Cerebellar nuclear complex (tissue), 1 donor: ENCODE results near the gene SHC2.
"Not testable (repeated sequence)": the region's sequence is repeated elsewhere in the genome, so short reads cannot be mapped to it uniquely, and the experiment has no call there.

ENCODE experiments used
- DNase-seq, 2 experiments: peaks; one replicate each; lab custom pipeline; 2025; lab: John Stamatoyannopoulos, UW

SHC2 gene

DNA sequence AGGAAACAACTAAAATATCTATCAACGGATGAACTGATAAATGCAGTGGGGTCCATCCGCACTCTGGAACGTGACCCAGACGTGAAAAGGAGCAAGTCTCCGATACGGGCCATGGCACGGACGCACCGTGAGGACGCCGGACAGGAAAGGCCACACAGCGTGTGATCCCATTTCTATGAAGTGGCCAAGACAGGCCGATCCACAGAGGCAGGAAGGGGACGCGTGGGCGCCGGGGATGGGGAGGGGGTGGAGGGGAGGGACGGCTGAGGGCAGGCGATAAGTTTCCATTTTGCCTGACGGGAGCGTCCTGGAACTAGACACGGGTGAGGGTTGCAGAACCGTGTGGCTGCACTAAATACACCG is 13.8 kb downstream of the SHC2 start:
- no peak for DNase-seq

DNA sequence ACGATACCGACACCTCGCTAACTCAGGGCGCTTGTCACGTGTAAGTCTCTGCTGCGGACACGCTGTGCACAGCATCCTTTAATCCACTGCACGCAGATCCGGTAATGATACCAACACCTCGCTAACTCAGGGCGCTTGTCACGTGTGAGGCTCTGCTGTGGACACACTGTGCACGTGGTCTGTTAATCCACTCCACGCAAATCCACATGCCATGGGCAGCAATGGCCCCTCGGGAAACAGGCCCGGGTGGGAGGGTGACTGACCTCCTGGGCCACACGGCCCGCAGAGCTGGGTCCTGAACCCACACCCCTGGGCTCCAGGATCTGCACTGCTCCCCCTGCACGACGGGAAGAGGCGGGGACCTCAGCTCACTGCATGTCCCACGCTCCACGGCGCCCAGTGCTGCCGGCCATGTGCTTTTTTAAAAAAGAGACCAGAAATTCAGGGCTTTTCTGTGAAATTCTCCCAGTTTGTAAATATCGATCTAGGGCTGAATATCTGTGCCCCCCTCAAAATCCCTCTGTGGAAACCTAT is 16.1 kb downstream of the SHC2 start:
- DNase-seq: no peak

GRCh38 chr19:443005-443404 is 17.8 kb downstream of the SHC2 start:
- no peak for DNase-seq

DNA sequence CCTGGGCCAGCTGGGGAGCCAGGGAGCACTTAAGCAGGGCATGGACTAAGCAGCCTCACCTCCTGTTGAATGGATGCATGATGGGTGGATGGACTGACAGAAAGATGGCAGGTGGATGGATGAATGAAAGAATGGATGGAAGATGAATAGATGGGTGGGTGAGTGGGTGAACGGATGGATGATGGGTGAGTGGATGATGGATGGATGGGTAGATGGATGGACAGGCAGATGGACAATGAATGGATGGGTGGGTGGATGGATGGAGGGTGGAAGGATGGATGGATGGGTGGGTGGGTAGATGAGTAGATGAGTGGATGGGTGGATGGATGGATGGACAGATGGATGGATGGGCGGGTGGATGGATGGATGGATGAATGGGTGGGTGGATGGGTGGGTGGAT is 18.7 kb downstream of the SHC2 start:
- no peak for DNase-seq

DNA sequence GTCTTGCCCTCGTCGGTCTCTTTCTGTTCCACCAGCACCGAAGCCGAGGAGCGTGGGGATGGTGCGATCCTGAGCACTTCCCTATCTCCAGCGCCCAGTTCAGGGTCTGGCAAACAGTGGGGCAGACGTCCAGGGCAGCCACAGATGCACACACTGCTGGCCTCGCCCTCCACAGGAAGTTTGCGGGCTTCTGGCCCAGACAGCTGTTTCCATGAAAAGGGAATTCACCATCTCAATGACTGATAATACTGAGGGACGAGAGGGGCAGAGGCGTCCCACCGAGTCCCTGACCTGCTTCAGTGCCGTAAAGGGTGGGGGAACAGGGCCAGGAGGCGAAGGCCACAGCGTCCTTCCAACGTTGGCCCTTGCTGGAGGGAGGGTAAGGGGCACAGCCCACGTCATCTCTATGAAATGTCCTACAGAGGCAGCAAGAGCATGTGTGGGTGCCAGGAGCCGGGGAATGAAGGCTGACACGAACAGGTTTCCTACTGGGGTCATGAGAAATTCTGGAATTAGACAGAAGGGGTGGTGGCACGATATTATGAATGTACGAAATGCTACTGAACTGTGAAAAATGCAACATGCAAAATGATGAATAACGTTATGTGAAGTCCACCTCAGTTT is 19.5 kb downstream of the SHC2 start:
- DNase-seq: no peak

GRCh38 chr19:440391-441212 is 20.2 kb downstream of the SHC2 start:
- DNase-seq: no peak

GRCh38 chr19:439167-439900 is 21.5 kb downstream of the SHC2 start:
- no peak for DNase-seq

- DNase-seq: no peak
Measured at GRCh38 chr19:438416-438958, 22.3 kb downstream of the SHC2 start.

- no peak for DNase-seq
Measured at GRCh38 chr19:437041-437440, 23.8 kb downstream of the SHC2 start.

DNA sequence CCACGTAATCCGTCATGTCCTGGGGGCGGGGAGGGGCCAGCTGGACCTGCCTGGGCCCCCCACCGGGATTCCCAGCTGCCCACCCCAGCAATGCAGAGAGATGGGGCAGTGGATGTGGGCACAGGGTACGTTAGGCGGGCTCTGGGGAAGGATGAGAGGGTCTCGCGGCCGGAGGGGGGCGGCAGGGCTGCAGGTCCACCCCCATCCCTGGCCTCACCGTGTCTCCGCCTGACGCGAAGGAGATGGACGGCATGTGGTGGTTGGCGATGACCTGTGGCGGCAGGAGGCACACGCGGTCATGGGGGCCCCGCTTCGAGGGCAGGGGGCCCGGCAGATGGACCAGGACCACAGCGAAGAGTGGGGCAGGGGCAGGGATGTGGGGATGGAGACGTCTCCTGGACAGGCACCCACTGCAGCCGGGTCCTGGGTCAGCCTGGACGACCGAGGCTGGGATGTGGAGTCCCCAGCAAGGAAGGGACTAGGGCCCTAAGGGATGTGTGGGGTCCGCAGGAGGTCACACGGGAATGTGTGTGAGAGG is 24.4 kb downstream of the SHC2 start:
- no peak for DNase-seq

DNA sequence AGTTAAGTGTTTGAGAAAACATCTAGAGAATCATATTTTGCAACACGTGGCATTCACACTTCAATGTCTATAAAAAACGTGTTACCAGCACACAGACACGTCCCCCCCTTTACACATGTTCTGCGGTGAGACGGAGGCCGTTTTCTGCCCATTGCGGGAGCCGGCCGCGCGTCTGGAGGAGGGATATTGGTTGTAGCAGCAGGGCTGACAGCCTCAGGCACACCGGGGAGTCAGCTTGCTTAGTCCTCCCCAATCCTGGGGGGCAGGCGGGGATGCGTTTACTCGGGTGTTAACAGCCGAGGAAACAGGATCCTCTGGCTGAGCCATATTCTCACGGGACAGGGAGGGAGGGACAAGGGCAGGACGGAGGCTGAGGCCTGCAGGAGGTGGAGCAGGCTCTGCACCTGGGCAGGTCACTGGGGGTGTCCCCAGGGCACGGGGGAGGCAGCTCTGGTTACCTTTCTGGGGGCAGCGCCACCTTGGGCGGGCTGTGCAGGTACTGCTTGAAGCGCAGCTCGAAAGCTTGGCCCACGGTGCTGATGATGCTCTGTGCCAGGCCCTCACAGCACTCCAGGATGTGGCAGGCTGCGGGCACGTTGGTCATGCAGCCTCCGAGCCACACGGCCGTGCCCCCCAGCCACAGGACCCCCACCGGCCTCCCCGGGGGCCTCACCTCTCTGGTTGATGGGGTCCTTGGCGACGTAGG is 25.0 kb downstream of the SHC2 start:
- no peak for DNase-seq

GRCh38 chr19:435056-435706 is 25.7 kb downstream of the SHC2 start:
- no peak for DNase-seq

DNA sequence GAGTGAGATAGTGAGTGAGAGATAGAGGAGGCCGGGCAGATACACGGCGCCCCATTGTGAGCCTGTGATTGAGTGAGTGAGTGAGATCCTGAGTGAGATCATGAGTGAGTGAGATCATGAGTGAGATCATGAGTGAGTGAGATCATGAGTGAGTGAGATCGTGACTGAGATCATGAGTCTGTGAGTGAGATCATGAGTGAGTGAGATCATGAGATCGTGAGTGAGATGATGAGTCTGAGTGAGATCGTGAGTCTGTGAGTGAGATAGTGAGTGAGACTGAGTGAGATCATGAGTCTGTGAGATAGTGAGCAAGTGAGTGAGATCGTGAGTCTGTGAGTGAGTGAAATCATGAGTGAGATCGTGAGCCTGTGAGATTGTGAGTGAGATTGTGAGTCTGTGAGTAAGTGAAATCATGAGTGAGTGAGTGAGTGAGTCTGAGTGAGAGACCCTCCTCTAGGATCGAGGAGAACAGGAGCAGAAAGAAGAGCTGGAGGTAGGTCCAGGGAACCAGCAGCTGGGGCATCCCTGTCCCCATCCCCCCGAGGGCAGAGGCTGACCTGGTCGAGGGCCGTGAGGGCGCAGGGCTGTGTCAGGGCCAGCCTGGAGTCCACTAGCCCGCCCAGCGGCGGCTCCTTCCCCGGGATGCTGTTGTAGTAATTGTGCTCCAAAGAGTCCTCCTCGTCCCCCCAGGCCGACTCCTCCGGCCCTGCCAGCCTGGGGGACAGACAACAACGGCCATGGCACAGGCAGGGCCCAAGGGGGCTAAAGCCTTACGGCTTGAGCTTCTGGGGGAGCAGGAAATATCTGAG is 26.5 kb downstream of the SHC2 start:
- DNase-seq: no peak

DNA sequence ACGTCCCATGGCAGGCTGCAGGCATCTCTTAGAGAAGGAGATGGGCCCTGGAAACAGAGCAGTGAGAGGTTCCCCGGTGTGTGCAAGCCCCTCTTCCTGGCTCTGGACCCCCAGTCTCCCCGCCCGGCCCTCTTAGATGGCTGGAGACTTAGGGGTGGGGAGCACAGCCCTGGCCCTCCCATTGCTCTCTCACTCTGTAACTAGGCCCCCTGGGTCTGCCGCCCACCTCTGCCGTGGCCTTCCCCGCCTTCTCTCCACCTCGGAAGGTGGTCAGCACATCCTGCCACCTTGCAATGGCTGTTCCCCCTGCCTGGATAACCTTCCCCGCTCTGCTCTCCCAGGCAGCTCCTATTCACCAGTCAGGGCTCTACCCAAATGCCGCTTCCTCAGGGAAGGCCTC is 30.1 kb downstream of the SHC2 start:
- DNase-seq: no peak

DNA sequence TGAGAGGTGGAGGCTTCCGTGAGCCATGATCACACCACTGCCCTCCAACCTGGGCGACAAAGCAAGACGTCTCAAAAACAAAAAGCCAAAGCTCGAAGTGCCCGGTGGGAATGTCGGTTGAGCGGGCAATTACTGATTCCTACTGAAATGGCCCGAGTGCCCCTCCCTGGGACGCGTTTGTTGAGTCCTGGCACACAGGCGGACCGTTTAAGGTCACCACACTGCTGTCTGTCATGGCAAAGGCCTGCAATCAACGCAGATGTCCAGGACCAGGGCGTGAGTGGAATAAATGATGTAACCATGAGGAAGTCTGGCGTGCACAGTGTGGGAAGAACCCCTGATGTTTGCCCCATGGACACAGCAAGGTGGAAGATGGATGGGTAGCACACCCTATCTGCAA is 32.7 kb downstream of the SHC2 start:
- no peak for DNase-seq

DNA sequence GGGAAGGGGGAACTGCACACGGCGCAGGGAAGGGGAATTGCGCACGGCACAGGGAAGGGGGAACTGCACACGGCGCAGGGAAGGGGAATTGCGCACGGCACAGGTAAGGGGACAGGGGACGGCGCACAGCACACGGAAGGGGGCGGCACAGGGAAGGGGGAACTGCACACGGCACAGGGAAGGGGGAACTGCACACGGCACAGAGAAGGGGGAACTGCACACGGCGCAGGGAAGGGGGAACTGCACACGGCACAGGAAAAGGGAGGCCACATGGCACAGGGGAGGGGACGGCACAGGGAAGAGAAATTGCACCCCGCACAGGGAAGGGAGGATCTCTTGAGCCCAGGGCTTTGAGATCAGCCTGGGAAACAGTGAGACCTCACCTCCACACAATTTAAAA is 33.2 kb downstream of the SHC2 start:
- DNase-seq: not testable (repeated sequence)

DNA sequence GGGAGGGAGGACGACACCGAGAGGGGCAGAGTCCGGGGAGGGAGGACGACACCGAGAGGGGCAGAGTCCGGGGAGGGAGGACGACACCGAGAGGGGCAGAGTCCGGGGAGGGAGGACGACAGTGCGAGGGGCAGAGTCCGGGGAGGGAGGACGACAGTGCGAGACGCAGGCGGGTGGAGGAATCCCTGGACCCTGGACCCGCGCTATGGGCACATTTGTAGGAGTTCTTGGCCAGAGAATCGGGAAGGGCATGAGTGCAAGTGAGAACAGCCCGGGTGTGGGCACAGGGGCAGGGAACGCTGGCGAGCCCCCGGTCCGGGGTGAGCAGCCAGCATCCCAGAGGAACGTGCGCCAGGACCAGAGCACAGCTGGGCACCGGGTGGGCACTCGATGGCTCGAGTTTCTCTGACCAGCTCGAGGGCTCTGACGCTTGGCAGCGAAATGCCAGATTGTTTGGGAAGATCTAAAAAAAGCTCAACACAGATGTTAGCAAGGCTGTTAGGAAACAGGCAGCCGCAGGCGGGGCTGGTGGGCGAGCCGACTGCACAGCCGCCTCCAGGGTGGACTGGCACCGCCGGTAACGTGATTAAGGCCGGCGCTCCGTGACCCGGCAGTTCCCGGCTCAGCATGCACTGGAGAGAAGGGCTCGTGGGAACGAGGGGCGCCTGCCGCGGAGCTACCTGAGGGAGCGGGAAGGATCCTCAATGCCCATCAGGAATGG is 33.9 kb downstream of the SHC2 start:
- DNase-seq: no peak

- no peak for DNase-seq
Measured at GRCh38 chr19:425056-425455, 35.8 kb downstream of the SHC2 start.

DNA sequence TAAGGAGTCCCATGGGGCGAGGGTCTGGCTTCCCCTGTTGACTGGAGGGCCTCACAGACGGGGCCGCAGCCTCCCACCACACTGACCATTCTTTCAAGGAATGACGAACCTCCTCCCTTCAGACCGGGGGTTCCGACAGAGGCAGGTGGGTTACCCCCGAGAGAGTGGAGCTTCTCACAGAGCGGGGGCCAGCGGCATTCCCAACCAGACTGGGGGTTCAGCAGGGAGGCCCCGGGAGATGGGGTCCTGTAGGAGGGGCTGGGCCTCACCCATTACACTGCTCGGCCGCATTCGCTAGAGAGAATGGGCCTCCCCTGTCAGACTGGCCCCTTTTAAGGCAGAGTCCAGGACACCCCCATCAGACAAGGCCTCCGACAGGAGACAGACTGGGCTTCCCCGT is 36.3 kb downstream of the SHC2 start:
- DNase-seq: no peak
